Motor neuron (in vitro differentiated cells): ENCODE data around the gene NPHS2. TPM values are rescaled to one million over a fixed set of nuclear protein-coding genes. Genes with fewer than 3 reads are reported as not detected.

Experiments
- ATAC-seq, 8 experiments: fragments of 200-7000 bp; cut with Tn5 transposase; replicated peaks in 6 of 8; 2 replicates each; pipeline ENCODE4 v1.8.0; 2021; ENCODE audit warnings: mild to moderate bottlenecking in 8 of 8, moderate library complexity in 8 of 8
- H3K27ac ChIP-seq, 2 donors: fragments of 250-450 bp; sonication (Bioruptor Pico); 2 replicates each; pipeline ENCODE4 v1.9.0; 2021; ENCODE audit warnings: antibody characterized with exemption in 2 of 2, mild to moderate bottlenecking in 2 of 2, moderate library complexity in 1 of 2
- H3K4me1 ChIP-seq, 2 donors: fragments of 250-450 bp; sonication (Bioruptor Pico); replicated peaks in 1 of 2; 2 replicates each; pipeline ENCODE4 v1.6.1; 2021; ENCODE audit warnings: antibody characterized with exemption in 2 of 2, mild to moderate bottlenecking in 2 of 2, moderate library complexity in 1 of 2
- H3K4me3 ChIP-seq, 5 donors: fragments of 250-450 bp; sonication (Bioruptor Pico); 2 replicates each; pipeline ENCODE4 v1.9.0; 2021; ENCODE audit warnings: antibody characterized with exemption in 5 of 5, mild to moderate bottlenecking in 5 of 5, moderate library complexity in 4 of 5
- WGBS, 10 experiments: fragments of 450-650 bp; shearing (Covaris generic); methylation state at CpG; one replicate each; pipeline ENCODE4 v1.0.0; 2022; 5-methylcytosine and 5-hydroxymethylcytosine counted together
- in situ Hi-C, 9 experiments: fragments of 400-800 bp; cut with MboI; loops; one replicate each; pipeline ENCODE4 v1.15.0; 2021; ENCODE audit warnings: low sequenced_read_pairs in 9 of 9, low pct_unique_long_range_greater_than_20kb in 2 of 9; ENCODE audit not compliant: unreplicated experiment in 9 of 9
- total RNA-seq, 8 experiments: library from RNA; unstranded; fragments of 300-600 nt; gene quantifications; 2 replicates each; pipeline versions ENCODE4 v1.2.3 to v1.2.4, GENCODE V29; 2022

Gene NPHS2
- total RNA-seq, 8 experiments from 2014 or later = 0.18 to 0.24 TPM; not detected in 6

DNA sequence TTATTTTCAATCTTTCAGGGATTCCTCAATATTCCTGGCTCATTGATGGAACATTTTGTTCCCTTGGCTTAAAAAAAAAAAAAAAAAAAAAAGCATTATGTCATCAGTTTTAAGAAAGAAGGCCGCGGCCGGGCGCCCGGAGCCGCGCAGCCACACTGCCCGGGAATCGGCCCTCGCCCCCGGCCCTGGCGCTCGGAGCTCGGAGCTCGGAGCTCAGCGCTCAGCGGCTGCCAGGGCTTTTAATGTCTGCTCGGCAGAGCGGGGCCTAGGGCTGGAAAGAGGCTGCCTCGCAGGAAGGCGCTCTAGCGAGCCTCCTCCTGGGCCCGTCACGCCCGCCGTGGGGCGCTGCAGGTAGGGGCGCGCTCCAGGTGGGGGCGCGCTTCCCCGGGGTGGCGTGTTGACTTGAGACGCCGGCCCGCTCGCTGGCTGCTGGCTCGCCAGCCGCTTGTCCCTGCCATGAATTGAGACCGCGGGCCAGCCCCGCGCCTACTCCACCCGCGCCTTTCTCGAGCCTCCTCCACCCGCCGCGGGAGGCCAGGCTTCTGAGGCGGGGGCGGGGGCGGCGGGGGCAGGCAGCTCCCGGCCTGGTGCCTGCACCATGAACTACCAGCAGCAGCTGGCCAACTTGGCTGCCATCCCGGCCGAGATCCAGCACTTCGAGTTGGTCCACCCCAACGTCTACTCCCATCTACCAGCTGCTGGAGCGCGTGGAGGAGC, 10.5 kb upstream of the NPHS2 start:
- in situ Hi-C loops = no loop called here
- WGBS, 10 experiments = 0 to 7% (median 3%) methylated on average over 1 to 29 of the region's 60 CpGs; no CpG with 5 or more reads in 4 of the 10 experiments
- Histone ChIP-seq H3K4me3 (peak overlapping the region; percentile 21 to 40 (median 25)), H3K4me1 (peaks cover 0 to 2% of the 10 kb centered on the region in 2 donors), H3K27ac (no peak overlapping the region)
- ATAC-seq = peak; percentile 77 to 96 (median 90)

- H3K27ac ChIP-seq = no peak overlapping the region
- peaks cover 0 to 2% of the 10 kb centered on the region in 2 donors for H3K4me1 ChIP-seq
- in situ Hi-C loops = no loop called here
- ATAC-seq = no peak
- H3K4me3 ChIP-seq = no peak overlapping the region
- 21 to 100% (median 70%) methylated on average over 1 to 5 of the region's 5 CpGs for WGBS, 10 experiments
These were observed 8.1 kb upstream of the NPHS2 start for GRCh38 chr1:179583771-179584320.

GRCh38 chr1:179576509-179576908, 761 bp upstream of the NPHS2 start:
- H3K4me3 ChIP-seq = no peak overlapping the region
- in situ Hi-C loops = no loop called here
- H3K27ac ChIP-seq = no peak overlapping the region
- H3K4me1 ChIP-seq = no peaks in the 10 kb centered on the region
- WGBS, 10 experiments = 0 to 54% (median 23%) methylated on average over 1 to 5 of the region's 5 CpGs
- ATAC-seq = no peak

GRCh38 chr1:179558078-179558477, 17.7 kb downstream of the NPHS2 start:
- Histone ChIP-seq H3K27ac (no peak overlapping the region), H3K4me3 (no peak overlapping the region), H3K4me1 (no peaks in the 10 kb centered on the region)
- in situ Hi-C loops = no loop called here
- 0 to 100% (median 52%) methylated on average over 1 of the region's 1 CpG; no CpG with 5 or more reads in 2 of the 10 experiments for WGBS, 10 experiments
- no peak for ATAC-seq

DNA sequence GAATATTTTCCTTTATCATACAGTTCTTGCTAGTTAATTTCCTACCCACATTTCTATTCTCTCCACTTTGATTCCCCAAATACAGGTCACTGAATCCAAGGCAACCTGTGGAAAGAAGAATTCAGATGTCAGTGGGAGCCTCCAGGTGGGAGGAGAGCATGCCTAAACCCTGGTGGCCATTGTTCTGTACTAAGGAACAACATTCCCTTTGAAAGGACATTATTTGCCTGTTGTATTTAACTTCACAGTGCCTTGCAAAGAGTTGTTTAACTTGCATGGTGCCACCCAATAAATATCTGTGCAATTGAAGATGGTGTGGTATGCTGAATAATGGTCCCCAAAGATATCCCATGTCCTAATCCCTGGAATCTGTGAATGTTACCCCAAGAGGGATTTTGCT, 21.3 kb downstream of the NPHS2 start:
- in situ Hi-C loops = no loop called here
- peak in 1 of 8 experiments; percentile 70 for ATAC-seq
- no peak overlapping the region for H3K4me3 ChIP-seq
- H3K27ac ChIP-seq = no peak overlapping the region
- no peaks in the 10 kb centered on the region for H3K4me1 ChIP-seq

DNA sequence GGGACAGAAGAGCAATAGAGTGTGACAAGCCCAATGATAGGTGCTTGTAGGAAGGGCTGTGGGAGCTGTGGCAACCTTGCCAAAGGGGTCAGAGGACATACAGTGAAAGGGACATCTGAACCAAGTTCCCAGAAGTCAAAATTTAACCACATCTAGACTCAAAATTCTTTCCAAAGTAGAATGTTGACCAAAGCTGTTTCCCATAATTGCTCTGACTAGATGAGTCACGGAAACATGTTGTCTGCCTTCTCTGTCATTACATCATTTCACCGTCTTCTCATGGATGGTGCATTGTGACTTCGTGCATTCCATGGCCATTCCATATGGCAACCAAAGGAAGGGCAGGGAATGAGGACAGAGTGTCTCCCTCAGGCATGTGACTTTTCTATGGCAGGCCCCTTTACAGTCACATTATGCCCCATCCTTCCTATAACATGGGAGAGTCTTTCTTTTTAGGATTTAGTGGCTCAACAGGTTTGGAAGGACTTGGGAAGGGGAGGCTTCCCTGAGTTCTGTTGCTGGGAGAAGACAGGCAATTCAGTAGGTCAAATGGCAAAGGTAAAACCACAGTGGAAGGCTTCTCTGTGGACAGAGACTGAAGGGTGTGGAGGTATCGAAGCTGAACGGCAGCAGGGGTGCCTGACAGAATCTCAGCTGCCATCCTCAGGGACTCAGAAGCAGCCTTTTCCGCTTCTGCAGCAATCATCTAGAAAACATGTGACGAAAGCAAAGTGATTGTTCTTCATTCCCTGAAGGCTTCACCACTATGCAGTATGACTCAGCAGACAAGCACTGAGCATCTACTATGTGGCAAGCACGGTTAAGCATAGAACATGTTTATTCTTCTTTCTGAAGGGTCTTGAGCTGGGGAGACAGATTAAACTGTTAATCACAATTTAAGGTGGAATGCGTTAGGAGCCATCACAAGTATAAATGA, 24.7 kb downstream of the NPHS2 start:
- Histone ChIP-seq H3K4me3 (no peak overlapping the region), H3K4me1 (no peaks in the 10 kb centered on the region), H3K27ac (no peak overlapping the region)
- 6 to 75% (median 47%) methylated on average over 2 to 9 of the region's 9 CpGs; no CpG with 5 or more reads in 1 of the 10 experiments for WGBS, 10 experiments
- in situ Hi-C loops = no loop called here
- ATAC-seq = peak; percentile 28 to 89 (median 44)

DNA sequence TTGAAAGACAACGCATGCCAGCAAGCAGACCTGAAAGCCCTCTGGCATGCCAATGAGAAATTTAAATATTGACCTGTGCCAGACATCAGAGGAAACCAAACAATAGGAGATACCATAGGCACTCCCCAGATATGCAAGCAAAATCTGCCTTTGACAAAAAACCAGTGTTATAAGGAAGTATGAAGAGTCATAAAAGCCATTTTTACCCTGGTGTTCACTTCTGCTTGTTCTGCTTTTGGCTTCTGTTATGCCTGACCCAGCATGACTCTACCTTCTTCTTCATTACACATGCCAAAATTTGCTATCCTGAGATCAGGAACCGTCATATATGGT, 26.4 kb downstream of the NPHS2 start:
- Histone ChIP-seq H3K4me1 (no peaks in the 10 kb centered on the region), H3K4me3 (no peak overlapping the region), H3K27ac (no peak overlapping the region)
- in situ Hi-C loops = no loop called here
- no peak for ATAC-seq
- 25 to 100% (median 76%) methylated on average over 1 to 2 of the region's 2 CpGs; no CpG with 5 or more reads in 2 of the 10 experiments for WGBS, 10 experiments

DNA sequence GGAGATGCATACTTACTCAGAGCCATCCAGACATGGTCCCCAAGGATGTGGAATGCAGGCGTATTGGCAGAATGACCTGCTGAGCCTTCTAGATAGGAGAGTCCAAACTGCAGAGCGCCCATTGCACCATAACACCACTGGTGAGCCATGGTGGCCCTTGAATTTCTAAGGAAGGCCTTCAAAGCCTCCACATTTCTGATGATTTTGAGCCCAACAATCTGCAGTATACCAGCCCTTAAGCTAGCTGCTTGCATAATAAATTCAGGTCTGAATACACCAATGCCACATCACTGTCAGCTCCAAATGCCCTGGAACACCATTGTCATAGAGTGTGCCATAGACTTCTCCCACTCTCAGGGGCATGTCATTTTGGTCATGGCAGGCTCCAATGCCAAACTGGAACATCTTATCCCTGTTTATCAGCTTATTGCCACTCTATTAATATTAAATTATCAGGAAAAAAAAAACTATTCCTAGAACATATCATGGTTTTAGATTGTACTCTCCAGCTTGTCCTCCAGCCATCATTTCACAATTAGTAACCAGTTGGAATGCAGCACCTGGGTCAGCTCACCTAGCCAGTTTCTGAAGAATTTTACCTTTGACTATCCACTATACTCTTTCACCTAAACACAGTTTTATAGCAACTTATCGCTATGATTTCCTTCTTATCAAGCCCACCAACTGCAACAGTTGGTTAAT, 26.9 kb downstream of the NPHS2 start:
- H3K4me3 ChIP-seq = no peak overlapping the region
- WGBS, 10 experiments = 11 to 100% (median 73%) methylated on average over 1 to 3 of the region's 3 CpGs
- H3K27ac ChIP-seq = no peak overlapping the region
- no peaks in the 10 kb centered on the region for H3K4me1 ChIP-seq
- in situ Hi-C loops = no loop called here
- ATAC-seq = no peak

GRCh38 chr1:179547021-179547535, 28.7 kb downstream of the NPHS2 start:
- WGBS, 10 experiments = 0 to 88% (median 83%) methylated on average over 1 to 2 of the region's 2 CpGs; no CpG with 5 or more reads in 5 of the 10 experiments

GRCh38 chr1:179545321-179545720, 30.4 kb downstream of the NPHS2 start:
- no peak overlapping the region for H3K27ac ChIP-seq
- peak in 1 of 8 experiments; percentile 25 for ATAC-seq
- no peaks in the 10 kb centered on the region for H3K4me1 ChIP-seq
- WGBS, 10 experiments = 0 to 94% (median 83%) methylated on average over 2 to 3 of the region's 3 CpGs; no CpG with 5 or more reads in 5 of the 10 experiments
- no peak overlapping the region for H3K4me3 ChIP-seq
- in situ Hi-C loops = no loop called here

More at GRCh38 chr1:179547021-179547535, 28.7 kb downstream of the NPHS2 start:
- no peak for ATAC-seq
- Histone ChIP-seq H3K4me3 (no peak overlapping the region), H3K27ac (no peak overlapping the region), H3K4me1 (no peaks in the 10 kb centered on the region)
- in situ Hi-C loops = no loop called here

GRCh38 chr1:179541774-179542173, 34.0 kb downstream of the NPHS2 start:
- Histone ChIP-seq H3K4me3 (no peak overlapping the region), H3K27ac (no peak overlapping the region), H3K4me1 (no peaks in the 10 kb centered on the region)
- no peak for ATAC-seq
- 4 to 100% (median 70%) methylated on average over 1 to 2 of the region's 2 CpGs; no CpG with 5 or more reads in 1 of the 10 experiments for WGBS, 10 experiments
- in situ Hi-C loops = no loop called here

- 71 to 82% methylated on average over 1 of the region's 1 CpG; no CpG with 5 or more reads in 8 of the 10 experiments for WGBS, 10 experiments
- in situ Hi-C loops = no loop called here
- Histone ChIP-seq H3K4me1 (peaks cover 4 to 6% of the 10 kb centered on the region in 2 donors), H3K4me3 (no peak overlapping the region), H3K27ac (peak overlapping the region in 1 of 2 donors; percentile 27)
- ATAC-seq = no peak
These were observed 45.4 kb downstream of the NPHS2 start for GRCh38 chr1:179530352-179530751.
